OCI-M2 (cell line): ENCODE results near the gene ACSBG1.

Experiments used
- DNase-seq: peaks from one replicate; lab custom pipeline; 2025; ENCODE audit not compliant: unreplicated experiment; lab: John Stamatoyannopoulos, UW

The ACSBG1 gene

GRCh38 chr15:78234515-78235040 is at the start of gene ACSBG1:
ACSBG1 (minus strand) TSS chr15:78234565; CDS start chr15:78234501, 64 bp downstream.
- DNase-seq = no peak

GRCh38 chr15:78282324-78282723 is 48.0 kb upstream of the ACSBG1 start:
- no peak for DNase-seq

- DNase-seq = no peak
These were observed 46.1 kb upstream of the ACSBG1 start for GRCh38 chr15:78280319-78281072.

- no peak for DNase-seq
These were observed 41.9 kb upstream of the ACSBG1 start for GRCh38 chr15:78276064-78276943.

GRCh38 chr15:78274994-78275393 is 40.6 kb upstream of the ACSBG1 start:
- no peak for DNase-seq

- DNase-seq = no peak
These were observed 38.4 kb upstream of the ACSBG1 start for GRCh38 chr15:78272776-78273175.

- DNase-seq = no peak
These were observed 38.0 kb upstream of the ACSBG1 start for GRCh38 chr15:78272316-78272715.

GRCh38 chr15:78266806-78267205 is 32.4 kb upstream of the ACSBG1 start:
- no peak for DNase-seq

GRCh38 chr15:78266229-78266628 is 31.9 kb upstream of the ACSBG1 start:
- no peak for DNase-seq

GRCh38 chr15:78265752-78266224 is 31.4 kb upstream of the ACSBG1 start:
- no peak for DNase-seq

GRCh38 chr15:78265137-78265460 is 30.7 kb upstream of the ACSBG1 start:
- DNase-seq = no peak

- no peak for DNase-seq
These were observed 30.2 kb upstream of the ACSBG1 start, which contains the start of gene DNAJA4 for GRCh38 chr15:78264304-78265136. DNAJA4 (plus strand) TSS chr15:78264562; CDS start chr15:78264764, 202 bp downstream.

GRCh38 chr15:78263907-78264303 is 29.5 kb upstream of the ACSBG1 start:
- no peak for DNase-seq

GRCh38 chr15:78263351-78263781 is 29.0 kb upstream of the ACSBG1 start:
- no peak for DNase-seq

- DNase-seq = no peak
These were observed 26.7 kb upstream of the ACSBG1 start for GRCh38 chr15:78261062-78261461.

GRCh38 chr15:78260489-78260888 is 26.1 kb upstream of the ACSBG1 start:
- no peak for DNase-seq

GRCh38 chr15:78259232-78259631 is 24.9 kb upstream of the ACSBG1 start:
- DNase-seq = no peak

- DNase-seq = no peak
These were observed 23.3 kb upstream of the ACSBG1 start for GRCh38 chr15:78257681-78258080.

GRCh38 chr15:78256044-78256437 is 21.7 kb upstream of the ACSBG1 start:
- no peak for DNase-seq

GRCh38 chr15:78255421-78256043 is 21.2 kb upstream of the ACSBG1 start:
- no peak for DNase-seq
